ENCODE data around the gene CGNL1. TPM values are rescaled to one million over a fixed set of nuclear protein-coding genes. Genes with fewer than 3 reads are reported as not detected.

The CGNL1 gene
- total RNA-seq, 1 donor from 2014 or later = 31.9 TPM

DNA sequence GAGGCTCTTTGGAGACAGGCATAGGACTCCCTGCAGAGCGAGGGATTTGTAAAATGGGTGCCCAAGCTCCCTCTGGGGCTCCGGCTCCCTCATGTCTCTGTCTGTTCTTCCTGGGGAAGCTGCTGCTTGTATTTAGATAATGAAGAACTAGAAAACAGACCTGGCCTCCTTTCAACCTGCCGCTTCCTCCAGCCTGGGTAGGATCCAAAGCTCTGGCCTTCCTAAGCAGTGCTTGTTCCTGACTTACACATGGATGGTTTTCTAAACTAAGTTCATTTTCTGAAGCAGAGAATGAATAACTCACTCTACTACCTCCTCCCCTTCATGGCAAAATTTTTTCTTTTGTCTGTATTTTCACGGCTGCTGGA lies 178.5 kb downstream of the CGNL1 start:
- TF ChIP-seq CTCF (IDR thresholded peaks at IDR 0.05; ENCODE audit: borderline replicate concordance) = no peak
- Histone ChIP-seq H3K4me1 (peaks cover 60% of the 10 kb centered on the region), H3K27me3 (ENCODE audit: low read depth) (no peaks in the 10 kb centered on the region), H3K36me3 (no peaks in the 10 kb centered on the region), H3K4me3 (no peak overlapping the region), H3K27ac (replicated peaks) (peak overlapping the region; percentile 95), H3K9me3 (replicated peaks) (no peaks in the 10 kb centered on the region)
- no peak for DNase-seq
- intact Hi-C loops (cut with micrococcal nuclease) = no loop called here

DNA sequence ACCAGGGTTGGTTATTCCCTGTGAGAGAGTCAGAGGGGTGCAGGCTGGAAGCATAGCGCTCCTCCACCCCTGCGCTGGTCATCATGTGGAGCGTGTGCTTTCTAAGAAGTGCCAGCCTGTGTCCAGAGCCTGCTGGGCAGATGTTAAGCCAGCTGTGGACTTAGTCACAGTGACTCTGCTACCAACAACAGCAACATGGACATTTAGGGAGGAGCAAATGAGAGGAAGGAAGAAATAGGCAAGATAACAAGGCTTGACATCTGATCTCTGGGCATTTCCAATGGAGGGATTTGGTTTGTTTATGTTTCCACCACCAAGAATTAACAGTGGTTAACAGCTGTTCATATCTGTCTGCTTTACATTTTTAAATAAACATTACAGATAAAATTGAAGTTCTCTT lies 179.0 kb downstream of the CGNL1 start:
- Histone ChIP-seq H3K4me1 (peaks cover 58% of the 10 kb centered on the region), H3K36me3 (no peaks in the 10 kb centered on the region), H3K9me3 (replicated peaks) (no peaks in the 10 kb centered on the region), H3K27me3 (ENCODE audit: low read depth) (no peaks in the 10 kb centered on the region), H3K4me3 (no peak overlapping the region), H3K27ac (replicated peaks) (peak overlapping the region; percentile 95)
- intact Hi-C loops (cut with micrococcal nuclease) = no loop called here
- TF ChIP-seq CTCF (IDR thresholded peaks at IDR 0.05; ENCODE audit: borderline replicate concordance) = no peak
- DNase-seq = no peak

DNA sequence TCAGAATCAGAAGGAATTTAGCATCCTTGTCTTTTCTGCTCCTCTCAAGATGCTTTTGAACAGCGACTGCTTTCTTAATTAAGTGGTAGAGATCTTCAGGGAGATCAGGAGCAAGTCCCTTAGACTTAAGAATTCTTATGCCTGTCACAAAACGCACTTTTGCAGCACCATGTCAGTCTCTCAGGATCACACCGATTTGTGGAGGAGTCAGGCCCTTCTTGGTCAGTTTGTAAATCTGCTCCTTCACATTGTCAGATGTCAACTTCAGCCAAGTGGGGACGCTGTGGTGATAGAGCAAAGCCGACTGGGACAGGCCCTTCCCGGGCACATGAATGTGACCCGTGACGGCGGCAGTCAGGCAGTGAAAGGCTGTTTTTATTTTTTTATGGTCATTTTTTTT lies 179.7 kb downstream of the CGNL1 start:
- Histone ChIP-seq H3K4me3 (no peak overlapping the region), H3K36me3 (no peaks in the 10 kb centered on the region), H3K27ac (replicated peaks) (no peak overlapping the region), H3K27me3 (ENCODE audit: low read depth) (no peaks in the 10 kb centered on the region), H3K4me1 (peaks cover 57% of the 10 kb centered on the region), H3K9me3 (replicated peaks) (no peaks in the 10 kb centered on the region)
- no peak for DNase-seq
- no peak for TF ChIP-seq CTCF (IDR thresholded peaks at IDR 0.05; ENCODE audit: borderline replicate concordance)
- intact Hi-C loops (cut with micrococcal nuclease) = no loop called here

GRCh38 chr15:57557267-57557666 lies 181.0 kb downstream of the CGNL1 start:
- no peak overlapping the region for H3K27ac ChIP-seq (replicated peaks)
- no peak for DNase-seq
- H3K36me3 ChIP-seq = no peaks in the 10 kb centered on the region
- peaks cover 57% of the 10 kb centered on the region for H3K4me1 ChIP-seq
- H3K4me3 ChIP-seq = no peak overlapping the region
- no peaks in the 10 kb centered on the region for H3K27me3 ChIP-seq (ENCODE audit: low read depth)
- no peaks in the 10 kb centered on the region for H3K9me3 ChIP-seq (replicated peaks)
- TF ChIP-seq CTCF (IDR thresholded peaks at IDR 0.05; ENCODE audit: borderline replicate concordance) = no peak
- intact Hi-C loops (cut with micrococcal nuclease) = no loop called here

DNA sequence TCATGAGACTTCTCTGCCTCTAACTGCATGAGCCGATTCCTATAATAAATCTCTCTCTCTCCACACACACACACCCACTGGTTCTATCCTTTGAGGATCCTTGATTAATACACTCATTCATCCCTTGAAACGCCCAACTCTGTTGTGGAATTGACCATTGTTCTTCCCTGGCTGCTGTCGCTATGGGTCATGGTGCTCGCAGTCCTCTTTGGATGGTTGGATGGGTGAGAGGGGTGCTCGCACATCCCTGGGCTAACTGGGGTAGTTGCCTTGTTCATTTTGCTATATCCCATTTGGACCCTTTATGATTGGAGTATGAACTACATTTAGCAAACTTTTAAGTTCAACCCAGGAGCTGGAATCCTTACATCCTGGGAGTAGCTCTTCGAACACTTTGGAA lies 181.5 kb downstream of the CGNL1 start:
- no peak overlapping the region for H3K27ac ChIP-seq (replicated peaks)
- H3K9me3 ChIP-seq (replicated peaks) = no peaks in the 10 kb centered on the region
- H3K27me3 ChIP-seq (ENCODE audit: low read depth) = no peaks in the 10 kb centered on the region
- peaks cover 57% of the 10 kb centered on the region for H3K4me1 ChIP-seq
- intact Hi-C loops (cut with micrococcal nuclease) = no loop called here
- no peak overlapping the region for H3K4me3 ChIP-seq
- TF ChIP-seq CTCF (IDR thresholded peaks at IDR 0.05; ENCODE audit: borderline replicate concordance) = no peak
- no peaks in the 10 kb centered on the region for H3K36me3 ChIP-seq
- no peak for DNase-seq

- no peak overlapping the region for H3K4me3 ChIP-seq
- no peaks in the 10 kb centered on the region for H3K27me3 ChIP-seq (ENCODE audit: low read depth)
- no peaks in the 10 kb centered on the region for H3K9me3 ChIP-seq (replicated peaks)
- peak; percentile 90 for TF ChIP-seq CTCF (IDR thresholded peaks at IDR 0.05; ENCODE audit: borderline replicate concordance)
- H3K36me3 ChIP-seq = no peaks in the 10 kb centered on the region
- intact Hi-C loops (cut with micrococcal nuclease) = no loop called here
- peaks cover 42% of the 10 kb centered on the region for H3K4me1 ChIP-seq
- DNase-seq = peak; percentile 71
- H3K27ac ChIP-seq (replicated peaks) = peak overlapping the region; percentile 47
These were observed 183.6 kb downstream of the CGNL1 start for GRCh38 chr15:57559875-57560274.
